ENCODE data around the gene KIF25. TPM values are rescaled to one million over a fixed set of nuclear protein-coding genes. Genes with fewer than 3 reads are reported as not detected.

KIF25 gene
- polyA plus RNA-seq, 2 of the 4 experiments (the other 2 are of a cell fraction) = 0.06 to 0.13 TPM

DNA sequence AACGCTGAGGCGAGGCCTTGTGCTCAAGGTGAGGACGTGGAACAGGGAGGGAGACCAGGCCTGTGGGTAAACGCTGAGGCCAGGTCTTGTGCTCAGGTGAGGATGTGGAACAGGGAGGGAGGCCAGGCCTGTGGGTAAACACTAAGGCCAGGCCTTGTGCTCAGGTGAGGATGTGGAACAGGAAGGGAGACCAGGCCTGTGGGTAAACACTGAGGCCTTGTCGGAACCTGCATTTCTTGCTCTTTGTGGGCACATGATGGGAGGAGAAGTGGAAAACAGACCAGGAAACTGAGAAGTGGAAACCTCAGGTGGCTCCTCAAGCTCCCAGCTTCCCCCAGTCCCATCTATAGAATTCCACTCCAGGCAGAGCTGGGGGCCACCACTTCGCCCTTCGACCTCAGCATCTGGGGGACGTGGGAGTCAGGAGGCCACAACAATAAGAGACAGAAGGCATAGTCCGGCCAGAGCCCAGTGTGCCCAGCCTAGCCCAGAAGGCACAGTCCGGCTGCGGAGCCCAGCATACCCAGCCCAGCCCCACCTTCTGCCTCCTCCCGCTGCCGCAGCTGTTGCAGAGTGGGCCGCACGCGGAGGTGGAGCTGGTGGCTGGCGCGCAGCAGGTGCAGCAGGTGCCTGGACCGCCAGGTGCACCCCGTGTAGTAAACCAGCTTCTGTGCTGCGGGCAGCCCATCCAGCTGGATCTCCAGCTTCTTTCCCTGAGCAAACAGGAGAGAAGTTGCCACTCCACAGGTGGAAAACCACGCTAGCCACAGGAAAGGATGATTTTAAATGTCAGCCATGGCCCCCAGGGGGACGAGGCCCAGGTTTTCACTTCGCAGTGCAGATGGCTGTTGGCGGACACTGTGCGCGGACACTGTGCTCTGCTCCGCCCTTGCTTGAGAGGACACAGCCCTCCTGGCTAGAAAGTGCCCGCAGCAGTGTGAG lies 64.1 kb downstream of the KIF25 start:
- POLR2A ChIA-PET = no interaction called here
- DNase-seq (ENCODE audit: low read depth in 1 of 2, low spot score in 1 of 2) (no peak), FAIRE-seq (no peak), ATAC-seq (no peak)
- WGBS (ENCODE audit: missing lambda C conversion rate) = 86% methylated on average over 17 of the region's 29 CpGs
- TF ChIP-seq NR3C1 (IDR thresholded peaks at IDR 0.05) (no peak), EHMT2 (IDR thresholded peaks at IDR 0.05; ENCODE audit: low read depth) (no peak), PBX3 (IDR thresholded peaks at IDR 0.05) (no peak), CBX2 (IDR thresholded peaks at IDR 0.05; ENCODE audit: borderline replicate concordance, low read depth) (no peak), USF2 (IDR thresholded peaks at IDR 0.05) (no peak), PHF8 (IDR thresholded peaks at IDR 0.05; ENCODE audit: borderline replicate concordance, low read depth) (no peak)
- Histone ChIP-seq H3K27ac (no peak overlapping the region), H3K4me1 (no peaks in the 10 kb centered on the region), H3K9me3 (no peaks in the 10 kb centered on the region), H3K4me2 (no peak overlapping the region), H3K4me3 (no peak overlapping the region)
- CTCF ChIA-PET = interaction anchor here (1.4 to 3.2 kb wide), 2 partner anchors 16 to 72 kb away, joined by 5 to 13 read pairs; no protein-coding TSS in a partner anchor

DNA sequence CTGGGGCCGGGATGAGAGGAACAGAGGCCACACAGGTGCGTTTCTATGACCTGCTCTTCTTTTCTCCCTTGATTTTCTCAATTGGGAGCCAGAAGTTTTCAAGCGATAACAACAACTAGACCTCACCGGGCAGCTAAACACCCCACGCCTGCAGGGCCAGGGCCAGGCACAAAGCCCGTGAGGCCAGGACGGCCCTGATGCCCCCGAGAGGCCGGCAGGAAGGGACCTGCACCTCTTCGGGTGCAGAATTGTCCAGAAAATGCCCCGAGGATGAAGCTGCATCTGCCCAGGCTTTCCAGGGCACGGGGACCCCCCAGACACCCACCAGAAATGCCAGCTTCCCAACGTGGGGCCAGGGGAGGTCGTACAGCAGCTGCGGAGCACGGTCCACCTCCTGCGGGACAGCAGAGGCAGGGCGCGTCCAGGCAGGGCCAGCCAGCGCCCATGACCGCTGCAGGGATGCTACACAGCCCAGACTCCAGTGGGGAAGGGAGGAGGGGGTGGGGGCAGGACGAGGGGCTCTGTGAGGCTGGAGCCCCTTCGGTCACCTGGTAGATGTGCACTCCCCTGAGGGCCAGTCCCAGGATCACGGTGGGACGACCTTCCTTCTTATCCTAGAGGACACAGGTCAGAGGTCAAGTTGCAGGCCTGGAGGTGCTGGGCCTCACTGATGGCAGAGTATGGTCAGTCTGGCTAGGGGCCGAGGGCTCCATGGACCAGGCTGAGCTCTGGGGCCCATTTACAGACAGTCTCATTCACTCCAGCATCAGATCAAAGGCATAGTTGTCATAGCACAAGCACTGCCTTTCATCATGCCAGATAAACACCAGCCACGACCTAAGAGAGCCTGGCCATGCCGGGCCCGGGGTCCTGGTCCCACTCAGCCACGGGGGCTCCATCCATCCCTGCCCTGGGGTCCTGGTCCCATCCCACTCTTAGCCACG lies 65.1 kb downstream of the KIF25 start:
- DNase-seq (ENCODE audit: low read depth in 1 of 2, low spot score in 1 of 2) (no peak), ATAC-seq (no peak), FAIRE-seq (no peak)
- Histone ChIP-seq H3K4me2 (no peak overlapping the region), H3K9me3 (no peaks in the 10 kb centered on the region), H3K4me1 (no peaks in the 10 kb centered on the region), H3K4me3 (no peak overlapping the region), H3K27ac (no peak overlapping the region)
- WGBS (ENCODE audit: missing lambda C conversion rate) = 55% methylated on average over 7 of the region's 31 CpGs
- CTCF ChIA-PET = interaction anchor here (3.2 kb wide), 1 partner anchor 70 kb away, joined by 13 read pairs; no protein-coding TSS in a partner anchor
- TF ChIP-seq TFCP2L1 (CRISPR knock-in tag; IDR thresholded peaks at IDR 0.05) = no peak
- TF ChIP-seq, protein P1, sequence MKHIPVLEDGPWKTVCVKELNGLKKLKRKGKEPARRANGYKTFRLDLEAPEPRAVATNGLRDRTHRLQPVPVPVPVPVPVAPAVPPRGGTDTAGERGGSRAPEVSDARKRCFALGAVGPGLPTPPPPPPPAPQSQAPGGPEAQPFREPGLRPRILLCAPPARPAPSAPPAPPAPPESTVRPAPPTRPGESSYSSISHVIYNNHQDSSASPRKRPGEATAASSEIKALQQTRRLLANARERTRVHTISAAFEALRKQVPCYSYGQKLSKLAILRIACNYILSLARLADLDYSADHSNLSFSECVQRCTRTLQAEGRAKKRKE (CRISPR knock-in tag; IDR thresholded peaks at IDR 0.05; ENCODE audit: low read depth) = no peak
- POLR2A ChIA-PET = no interaction called here

GRCh38 chr6:168063431-168063830 lies 66.0 kb downstream of the KIF25 start:
- CTCF ChIA-PET = no interaction called here
- Histone ChIP-seq H3K4me1 (no peaks in the 10 kb centered on the region), H3K27ac (no peak overlapping the region), H3K4me2 (no peak overlapping the region), H3K4me3 (no peak overlapping the region), H3K9me3 (no peaks in the 10 kb centered on the region)
- DNase-seq (ENCODE audit: low read depth in 1 of 2, low spot score in 1 of 2) (no peak), FAIRE-seq (no peak), ATAC-seq (no peak)
- no peak for TF ChIP-seq HEYL (CRISPR knock-in tag; IDR thresholded peaks at IDR 0.05)
- no peak for TF ChIP-seq ZSCAN20 (CRISPR knock-in tag; IDR thresholded peaks at IDR 0.05)
- TF ChIP-seq SREBF2 (IDR thresholded peaks at IDR 0.05) = no peak
- no peak for TF ChIP-seq CHD4 (IDR thresholded peaks at IDR 0.05; ENCODE audit: borderline replicate concordance)
- TF ChIP-seq POLR2AphosphoS2 (conservative IDR thresholded peaks at IDR 0.05; ENCODE audit: low read length) = no peak
- no peak for TF ChIP-seq ELK1 (IDR thresholded peaks at IDR 0.05; ENCODE audit: low read depth, low read length)
- no peak for TF ChIP-seq NR3C1 (IDR thresholded peaks at IDR 0.05)
- no peak for TF ChIP-seq ZC3H11A (IDR thresholded peaks at IDR 0.05)
- TF ChIP-seq JUNB (IDR thresholded peaks at IDR 0.05) = no peak
- no peak for TF ChIP-seq HOXB5 (CRISPR knock-in tag; IDR thresholded peaks at IDR 0.05)
- POLR2A ChIA-PET = no interaction called here
- WGBS (ENCODE audit: missing lambda C conversion rate) = 29% methylated on average over 1 of the region's 13 CpGs

All from A549 (cell line).